Measurements from ENCODE around the gene TRIM4. TPM values are rescaled to one million over a fixed set of nuclear protein-coding genes. Genes with fewer than 3 reads are reported as not detected.
A peak's percentile ranks its signal among the peaks of the same experiment; 100 is the strongest.

Gene TRIM4
- total RNA-seq, 1 donor from 2014 or later = 35.8 TPM

GRCh38 chr7:99949645-99950228, 30.4 kb upstream of the TRIM4 start:
- DNase-seq (no peak), ATAC-seq (ENCODE audit: low read depth) (no peak)
- no peak overlapping the region for H3K27ac Mint-ChIP-seq
- intact Hi-C loops (cut with micrococcal nuclease) = loop anchor here (1.0 kb wide), 1 partner anchor 36 kb away; no protein-coding TSS in a partner anchor
- peaks cover 24% of the 10 kb centered on the region for H3K27me3 Mint-ChIP-seq
- CTCF ChIA-PET = interaction anchor here (0.9 kb wide), 1 partner anchor 36 kb away, joined by 4 read pairs; no protein-coding TSS in a partner anchor
- no peak overlapping the region for H3K4me3 Mint-ChIP-seq
- peaks cover 9% of the 10 kb centered on the region for H3K9me3 Mint-ChIP-seq
- H3K36me3 Mint-ChIP-seq (ENCODE audit: low read depth) = no peaks in the 10 kb centered on the region
- H3K4me1 Mint-ChIP-seq = peaks cover 1% of the 10 kb centered on the region
- POLR2A ChIA-PET = interaction anchor here (0.5 to 1.4 kb wide), 3 partner anchors 31 to 154 kb away, joined by 3 read pairs; no protein-coding TSS in a partner anchor
- TF ChIP-seq CTCF (IDR thresholded peaks at IDR 0.05) = no peak

GRCh38 chr7:99947608-99948007, 28.3 kb upstream of the TRIM4 start:
- intact Hi-C loops (cut with micrococcal nuclease) = no loop called here
- no peaks in the 10 kb centered on the region for H3K36me3 Mint-ChIP-seq (ENCODE audit: low read depth)
- H3K9me3 Mint-ChIP-seq = peaks cover 11% of the 10 kb centered on the region
- no peak for DNase-seq
- H3K27me3 Mint-ChIP-seq = peaks cover 23% of the 10 kb centered on the region
- no peak for TF ChIP-seq CTCF (IDR thresholded peaks at IDR 0.05)
- ChIA-PET CTCF (no interaction called here), POLR2A (no interaction called here)
- H3K27ac Mint-ChIP-seq = no peak overlapping the region
- no peak for ATAC-seq (ENCODE audit: low read depth)
- H3K4me3 Mint-ChIP-seq = no peak overlapping the region
- H3K4me1 Mint-ChIP-seq = peaks cover 14% of the 10 kb centered on the region

GRCh38 chr7:99944497-99945070, 25.3 kb upstream of the TRIM4 start:
- intact Hi-C loops (cut with micrococcal nuclease) = no loop called here
- ATAC-seq (ENCODE audit: low read depth) (no peak), DNase-seq (no peak)
- Mint-ChIP-seq H3K4me1 (peaks cover 14% of the 10 kb centered on the region), H3K27me3 (peaks cover 32% of the 10 kb centered on the region), H3K36me3 (ENCODE audit: low read depth) (no peaks in the 10 kb centered on the region), H3K27ac (no peak overlapping the region), H3K4me3 (no peak overlapping the region), H3K9me3 (peaks cover 3% of the 10 kb centered on the region)
- CTCF ChIA-PET = no interaction called here
- POLR2A ChIA-PET = interaction anchor here (0.6 to 1.7 kb wide), 4 partner anchors 26 to 572 kb away, joined by 3 to 5 read pairs (median 5); partner anchors contain the start of genes BUD31 and TRIM4
- TF ChIP-seq CTCF (IDR thresholded peaks at IDR 0.05) = no peak

- POLR2A ChIA-PET = interaction anchor here (0.6 to 1.7 kb wide), 3 partner anchors 25 to 573 kb away, joined by 5 read pairs; partner anchors contain the start of gene TRIM4
- intact Hi-C loops (cut with micrococcal nuclease) = no loop called here
Observed at GRCh38 chr7:99943641-99944496, 24.5 kb upstream of the TRIM4 start.

More at GRCh38 chr7:99943641-99944496, 24.5 kb upstream of the TRIM4 start:
- CTCF ChIA-PET = no interaction called here
- TF ChIP-seq CTCF (IDR thresholded peaks at IDR 0.05) = no peak
- DNase-seq (no peak), ATAC-seq (ENCODE audit: low read depth) (peak; percentile 28)
- Mint-ChIP-seq H3K9me3 (peaks cover 8% of the 10 kb centered on the region), H3K27me3 (peaks cover 34% of the 10 kb centered on the region), H3K27ac (no peak overlapping the region), H3K36me3 (ENCODE audit: low read depth) (no peaks in the 10 kb centered on the region), H3K4me1 (peaks cover 14% of the 10 kb centered on the region), H3K4me3 (peak overlapping the region; percentile 67)

Measured in activated B cell treated with CpG ODN at 0.5 μM for 24 hours (primary cell).